Astrocyte (in vitro differentiated cells and primary cell): ENCODE data around the gene RILP. TPM values are rescaled to one million over a fixed set of nuclear protein-coding genes. Genes with fewer than 3 reads are reported as not detected.
A peak's percentile ranks its signal among the peaks of the same experiment; 100 is the strongest.

Source experiments
- DNase-seq: peaks from one replicate; pipeline ENCODE4 v3.0.0-alpha.2; 2010; ENCODE audit warnings: low read depth
- FAIRE-seq: peaks from 2 replicates; lab custom pipeline; 2011; peaks lifted over from hg19 to GRCh38; lab: Jason Lieb, UNC
- H2AFZ ChIP-seq: 2 replicates; pipeline ENCODE4 v1.6.0; 2012; ENCODE audit warnings: low read depth, low read length, inconsistent platforms
- H3K27ac ChIP-seq: 2 replicates; pipeline ENCODE4 v1.5.1; 2011; ENCODE audit warnings: low read depth, low read length, inconsistent platforms
- H3K27me3 ChIP-seq: 2 replicates; pipeline ENCODE4 v1.6.0; 2011; ENCODE audit warnings: low read length, inconsistent platforms; ENCODE audit not compliant: insufficient read depth
- H3K36me3 ChIP-seq: 2 replicates; pipeline ENCODE4 v1.5.1; 2011; ENCODE audit warnings: low read length, inconsistent platforms; ENCODE audit not compliant: insufficient read depth
- H3K4me1 ChIP-seq: 2 replicates; pipeline ENCODE4 v1.5.1; 2011; ENCODE audit warnings: low read length, inconsistent platforms; ENCODE audit not compliant: insufficient read depth
- H3K4me2 ChIP-seq: 2 replicates; pipeline ENCODE4 v1.6.0; 2012; ENCODE audit warnings: low read length, inconsistent platforms
- H3K4me3 ChIP-seq: 2 replicates; pipeline ENCODE4 v1.5.1; 2011; ENCODE audit warnings: low read depth, mild to moderate bottlenecking, low read length, inconsistent platforms; ENCODE audit not compliant: insufficient read depth
- H3K79me2 ChIP-seq: 2 replicates; pipeline ENCODE4 v1.6.0; 2012; ENCODE audit warnings: mild to moderate bottlenecking, low read length, inconsistent platforms; ENCODE audit not compliant: insufficient read depth
- H3K9ac ChIP-seq: 2 replicates; pipeline ENCODE4 v1.6.0; 2012; ENCODE audit warnings: mild to moderate bottlenecking, low read length, inconsistent platforms
- H3K9me3 ChIP-seq: 2 replicates; pipeline ENCODE4 v1.5.1; 2012; ENCODE audit warnings: low read depth, mild to moderate bottlenecking, low read length, inconsistent platforms; ENCODE audit not compliant: insufficient read depth
- H4K20me1 ChIP-seq: 2 replicates; pipeline ENCODE4 v1.6.0; 2012; ENCODE audit warnings: low read length, inconsistent platforms; ENCODE audit not compliant: insufficient read depth
- H3K27ac Mint-ChIP-seq: one replicate; pipeline ENCODE4 v1.8.0; 2021; ENCODE audit warnings: mild to moderate bottlenecking, mixed read lengths; ENCODE audit not compliant: unreplicated experiment
- H3K27me3 Mint-ChIP-seq: one replicate; pipeline ENCODE4 v1.8.0; 2021; ENCODE audit warnings: low read depth, mixed read lengths; ENCODE audit not compliant: unreplicated experiment
- H3K36me3 Mint-ChIP-seq: one replicate; pipeline ENCODE4 v1.8.0; 2021; ENCODE audit warnings: low read depth, mixed read lengths; ENCODE audit not compliant: unreplicated experiment
- H3K4me1 Mint-ChIP-seq: one replicate; pipeline ENCODE4 v1.8.0; 2021; ENCODE audit warnings: low read depth, mixed read lengths; ENCODE audit not compliant: unreplicated experiment
- H3K4me3 Mint-ChIP-seq: one replicate; pipeline ENCODE4 v1.8.0; 2021; ENCODE audit warnings: mild to moderate bottlenecking, moderate library complexity, mixed read lengths; ENCODE audit not compliant: unreplicated experiment
- H3K9me3 Mint-ChIP-seq: one replicate; pipeline ENCODE4 v1.8.0; 2021; ENCODE audit warnings: mild to moderate bottlenecking, mixed read lengths; ENCODE audit not compliant: unreplicated experiment
- CTCF ChIP-seq: IDR thresholded peaks from 2 replicates; pipeline ENCODE4 v1.5.1; 2011; ENCODE audit warnings: low read depth, mild to moderate bottlenecking, inconsistent platforms, low read length, moderate library complexity; ENCODE audit not compliant: insufficient read depth
- EZH2 ChIP-seq: IDR thresholded peaks from 2 replicates; pipeline ENCODE4 v1.6.1; 2012; ENCODE audit warnings: mild to moderate bottlenecking, low read length, inconsistent platforms; ENCODE audit not compliant: insufficient read depth
- total RNA-seq: library from RNA; stranded (reverse); gene quantifications from 2 replicates; pipeline ENCODE4 v1.2.1, GENCODE V29; 2021

Gene RILP
- total RNA-seq, 1 donor from 2014 or later, result 7.8 TPM

DNA sequence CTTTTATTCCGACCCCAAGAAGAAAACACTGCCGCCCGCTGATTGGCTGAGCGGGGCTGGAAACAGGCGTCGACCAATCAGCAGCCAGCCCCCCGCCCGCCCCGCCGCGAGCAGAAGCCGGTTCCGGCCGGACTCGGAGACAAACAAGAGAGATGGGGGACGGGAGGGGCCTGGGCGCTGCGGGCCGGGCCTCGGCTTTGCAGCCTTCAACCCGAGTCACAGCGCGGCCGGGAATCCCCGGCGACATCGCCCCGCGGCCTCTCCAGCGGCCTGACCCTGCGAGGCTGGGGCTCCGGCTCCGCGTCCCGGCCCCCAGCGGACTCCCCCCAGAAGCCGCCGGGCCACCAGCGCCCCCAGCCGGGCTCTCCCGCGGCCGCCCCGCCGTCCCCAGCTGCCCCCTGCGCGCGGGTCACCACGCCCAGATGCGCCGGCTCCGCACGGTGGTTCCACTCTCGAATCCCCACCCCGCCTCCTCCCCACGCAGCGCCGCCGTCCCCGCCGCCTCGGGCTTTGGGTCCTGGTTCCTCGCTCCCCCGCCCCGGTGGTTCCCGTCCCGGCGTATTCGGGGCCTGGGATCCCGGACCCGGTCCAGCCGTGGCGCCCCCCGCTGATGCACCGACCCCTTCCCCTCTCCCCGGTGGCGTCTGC is 20.7 kb downstream of the RILP start:
- H3K9ac ChIP-seq, result peak overlapping the region; percentile 88
- H3K27ac Mint-ChIP-seq, result peak overlapping the region; percentile 91
- FAIRE-seq (no peak), DNase-seq (peak; percentile 77)
- H3K36me3 ChIP-seq, result no peaks in the 10 kb centered on the region
- H2AFZ ChIP-seq, result peak overlapping the region; percentile 99
- peaks cover 9% of the 10 kb centered on the region for H3K4me1 Mint-ChIP-seq
- peaks cover 9% of the 10 kb centered on the region for H3K4me1 ChIP-seq
- H3K9me3 ChIP-seq, result no peaks in the 10 kb centered on the region
- peak overlapping the region; percentile 76 for H3K27ac ChIP-seq
- H3K9me3 Mint-ChIP-seq, result no peaks in the 10 kb centered on the region
- peaks cover 8% of the 10 kb centered on the region for H3K27me3 Mint-ChIP-seq
- peak overlapping the region; percentile 94 for H3K4me3 Mint-ChIP-seq
- TF ChIP-seq EZH2, result no peak
- TF ChIP-seq CTCF, result no peak
- peak overlapping the region; percentile 83 for H3K4me3 ChIP-seq
- H4K20me1 ChIP-seq, result peaks cover 18% of the 10 kb centered on the region
- no peaks in the 10 kb centered on the region for H3K27me3 ChIP-seq
- no peaks in the 10 kb centered on the region for H3K79me2 ChIP-seq
- no peaks in the 10 kb centered on the region for H3K36me3 Mint-ChIP-seq
- H3K4me2 ChIP-seq, result peak overlapping the region; percentile 100

DNA sequence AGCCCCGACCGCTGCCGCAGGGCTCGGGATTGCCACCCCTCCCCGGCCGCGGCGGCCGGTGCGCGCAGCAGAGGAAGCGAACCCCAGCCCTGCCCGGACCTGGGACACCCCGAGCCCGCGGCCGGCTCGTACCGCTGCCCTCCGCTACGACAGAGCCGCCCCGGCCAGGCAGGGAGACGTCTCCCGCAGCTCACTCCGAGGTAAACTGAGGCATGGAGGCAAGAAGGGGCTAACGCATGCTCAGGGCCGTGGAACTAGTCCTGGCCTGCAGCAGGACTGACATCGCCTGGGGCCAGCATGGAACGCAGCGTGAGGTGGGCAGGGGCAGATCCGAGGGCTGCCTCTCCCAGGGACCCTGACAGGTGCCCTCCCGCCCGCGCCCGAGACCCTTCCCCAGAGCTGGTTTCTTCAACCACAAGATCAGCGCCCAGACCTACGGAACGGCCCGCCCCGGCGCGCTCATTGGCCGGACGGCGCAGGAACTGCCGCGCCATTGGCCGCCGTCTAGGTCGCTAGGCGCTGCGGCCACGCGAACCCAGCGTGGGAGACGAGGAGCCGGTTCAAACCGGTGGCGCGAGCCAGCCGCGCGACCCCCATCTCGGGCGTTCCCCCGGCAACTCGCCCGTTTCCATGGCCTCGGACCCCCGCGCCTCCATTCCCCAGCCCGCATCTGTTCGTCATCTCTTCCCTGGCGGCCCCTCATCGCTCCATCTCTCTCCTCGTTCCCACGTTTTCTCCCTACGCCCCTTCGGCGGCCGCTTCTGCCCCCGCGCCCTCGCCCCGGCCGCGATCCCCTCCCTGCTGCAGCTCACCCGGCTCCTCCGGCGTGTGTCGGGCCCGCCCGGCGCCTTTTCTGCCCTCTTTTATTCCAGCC is 21.4 kb downstream of the RILP start, which contains the start of gene SLC43A2:
TSS of gene SLC43A2 (minus strand) at position 853 of the 874 bp plus-strand sequence. CDS start 960 bp downstream, outside the sequence.
- H3K79me2 ChIP-seq, result no peaks in the 10 kb centered on the region
- Mint-ChIP-seq H3K27ac (peak within 1 kb of the TSS; percentile 91), H3K36me3 (no peaks in the 10 kb centered on the region), H3K4me1 (peaks cover 9% of the 10 kb centered on the region), H3K4me3 (peak within 1 kb of the TSS; percentile 94), H3K9me3 (no peaks in the 10 kb centered on the region), H3K27me3 (peaks cover 8% of the 10 kb centered on the region)
- H3K27ac ChIP-seq, result peak within 1 kb of the TSS; percentile 76
- no peaks in the 10 kb centered on the region for H3K36me3 ChIP-seq
- FAIRE-seq, result no peak
- DNase-seq, result peak; percentile 61
- peak within 1 kb of the TSS; percentile 100 for H3K4me2 ChIP-seq
- H4K20me1 ChIP-seq, result peaks cover 18% of the 10 kb centered on the region
- no peak for TF ChIP-seq CTCF
- no peak for TF ChIP-seq EZH2
- H3K27me3 ChIP-seq, result no peaks in the 10 kb centered on the region
- no peaks in the 10 kb centered on the region for H3K9me3 ChIP-seq
- peak within 1 kb of the TSS; percentile 99 for H2AFZ ChIP-seq
- H3K9ac ChIP-seq, result peak within 1 kb of the TSS; percentile 88
- peaks cover 9% of the 10 kb centered on the region for H3K4me1 ChIP-seq
- H3K4me3 ChIP-seq, result peak within 1 kb of the TSS; percentile 83
